HFFc6 (cell line): ENCODE data around the gene ANKRD65. TPM values are rescaled to one million over a fixed set of nuclear protein-coding genes. Genes with fewer than 3 reads are reported as not detected.

Source experiments
- DNase-seq: peaks from one replicate; pipeline ENCODE4 v3.0.0-alpha.2; 2018
- H3K27ac Mint-ChIP-seq: 2 replicates; pipeline ENCODE4 v1.8.0; 2020; ENCODE audit warnings: mild to moderate bottlenecking, mixed read lengths
- H3K27me3 Mint-ChIP-seq: 2 replicates; pipeline ENCODE4 v1.8.0; 2021; ENCODE audit warnings: mild to moderate bottlenecking, moderate library complexity, mixed read lengths; ENCODE audit not compliant: insufficient read depth
- H3K36me3 Mint-ChIP-seq: 2 replicates; pipeline ENCODE4 v1.8.0; 2021; ENCODE audit warnings: low read depth, mixed read lengths
- H3K4me1 Mint-ChIP-seq: 2 replicates; pipeline ENCODE4 v1.8.0; 2020; ENCODE audit warnings: low read depth, mixed read lengths
- H3K4me3 Mint-ChIP-seq: 2 replicates; pipeline ENCODE4 v1.8.0; 2020; ENCODE audit warnings: mild to moderate bottlenecking, moderate library complexity, mixed read lengths
- H3K9me3 Mint-ChIP-seq: 2 replicates; pipeline ENCODE4 v1.8.0; 2020; ENCODE audit warnings: mild to moderate bottlenecking, mixed read lengths
- total RNA-seq, 6 experiments: library from RNA; stranded (reverse); fragmentation: NEBNext Ultra II Directional; extraction: Animal tissue kit (Norgen Biotek cat#: 25700); gene quantifications; 2 replicates in 1 of 6; 3 replicates in 5 of 6; pipeline ENCODE4 v1.2.3, GENCODE V29; 2021
- TF ChIP-seq, protein P1 (sequence below): fragments of 200-600 bp; sonication (generic); IDR thresholded peaks from 2 replicates; pipeline ENCODE4 v1.5.0; 2021; ENCODE audit warnings: antibody characterized with exemption, mild to moderate bottlenecking

ANKRD65 gene
- total RNA-seq, 6 experiments from 2014 or later = 0.14 TPM; not detected in 4

DNA sequence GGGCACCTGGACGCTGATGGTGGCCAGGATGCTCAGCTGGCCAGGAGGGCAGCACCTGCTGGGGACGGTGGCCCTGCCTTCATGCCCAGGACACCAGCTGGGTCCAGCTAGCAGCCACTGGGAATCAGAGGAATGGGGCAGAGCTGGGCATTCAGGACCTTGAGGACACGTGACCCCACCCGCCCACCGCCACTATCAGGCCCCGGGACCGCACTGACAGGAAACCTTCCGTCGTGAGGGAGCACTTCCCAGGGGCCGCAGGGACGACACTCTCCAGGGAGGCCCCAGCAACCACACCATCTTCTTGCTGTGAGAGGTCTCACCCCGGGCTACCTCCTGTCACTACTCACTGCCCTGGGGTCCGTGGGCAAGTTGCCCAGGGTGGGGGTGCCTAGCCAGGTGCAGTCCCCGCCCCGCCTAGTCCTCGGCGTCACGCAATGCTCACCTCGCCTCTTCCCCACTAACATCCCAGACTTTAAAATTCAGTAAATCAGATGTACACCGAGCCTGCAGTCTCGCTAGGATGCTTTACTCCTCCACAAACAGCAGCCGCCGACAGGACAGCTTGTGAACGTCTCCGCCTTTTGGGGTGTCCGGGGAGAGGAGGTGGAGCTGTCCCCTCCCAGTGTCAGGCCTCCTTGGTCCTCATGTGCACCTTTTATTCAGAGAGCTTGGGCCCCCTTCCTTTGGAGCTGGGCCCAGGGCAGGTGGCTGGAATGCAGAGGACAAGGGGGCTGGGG is 19.4 kb upstream of the ANKRD65 start:
- Mint-ChIP-seq H3K27ac (no peak overlapping the region), H3K27me3 (peaks cover 9% of the 10 kb centered on the region), H3K36me3 (no peaks in the 10 kb centered on the region), H3K9me3 (no peaks in the 10 kb centered on the region), H3K4me1 (no peaks in the 10 kb centered on the region), H3K4me3 (no peak overlapping the region)
- TF ChIP-seq, protein P1, sequence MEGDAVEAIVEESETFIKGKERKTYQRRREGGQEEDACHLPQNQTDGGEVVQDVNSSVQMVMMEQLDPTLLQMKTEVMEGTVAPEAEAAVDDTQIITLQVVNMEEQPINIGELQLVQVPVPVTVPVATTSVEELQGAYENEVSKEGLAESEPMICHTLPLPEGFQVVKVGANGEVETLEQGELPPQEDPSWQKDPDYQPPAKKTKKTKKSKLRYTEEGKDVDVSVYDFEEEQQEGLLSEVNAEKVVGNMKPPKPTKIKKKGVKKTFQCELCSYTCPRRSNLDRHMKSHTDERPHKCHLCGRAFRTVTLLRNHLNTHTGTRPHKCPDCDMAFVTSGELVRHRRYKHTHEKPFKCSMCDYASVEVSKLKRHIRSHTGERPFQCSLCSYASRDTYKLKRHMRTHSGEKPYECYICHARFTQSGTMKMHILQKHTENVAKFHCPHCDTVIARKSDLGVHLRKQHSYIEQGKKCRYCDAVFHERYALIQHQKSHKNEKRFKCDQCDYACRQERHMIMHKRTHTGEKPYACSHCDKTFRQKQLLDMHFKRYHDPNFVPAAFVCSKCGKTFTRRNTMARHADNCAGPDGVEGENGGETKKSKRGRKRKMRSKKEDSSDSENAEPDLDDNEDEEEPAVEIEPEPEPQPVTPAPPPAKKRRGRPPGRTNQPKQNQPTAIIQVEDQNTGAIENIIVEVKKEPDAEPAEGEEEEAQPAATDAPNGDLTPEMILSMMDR = no peak
- DNase-seq = no peak

DNA sequence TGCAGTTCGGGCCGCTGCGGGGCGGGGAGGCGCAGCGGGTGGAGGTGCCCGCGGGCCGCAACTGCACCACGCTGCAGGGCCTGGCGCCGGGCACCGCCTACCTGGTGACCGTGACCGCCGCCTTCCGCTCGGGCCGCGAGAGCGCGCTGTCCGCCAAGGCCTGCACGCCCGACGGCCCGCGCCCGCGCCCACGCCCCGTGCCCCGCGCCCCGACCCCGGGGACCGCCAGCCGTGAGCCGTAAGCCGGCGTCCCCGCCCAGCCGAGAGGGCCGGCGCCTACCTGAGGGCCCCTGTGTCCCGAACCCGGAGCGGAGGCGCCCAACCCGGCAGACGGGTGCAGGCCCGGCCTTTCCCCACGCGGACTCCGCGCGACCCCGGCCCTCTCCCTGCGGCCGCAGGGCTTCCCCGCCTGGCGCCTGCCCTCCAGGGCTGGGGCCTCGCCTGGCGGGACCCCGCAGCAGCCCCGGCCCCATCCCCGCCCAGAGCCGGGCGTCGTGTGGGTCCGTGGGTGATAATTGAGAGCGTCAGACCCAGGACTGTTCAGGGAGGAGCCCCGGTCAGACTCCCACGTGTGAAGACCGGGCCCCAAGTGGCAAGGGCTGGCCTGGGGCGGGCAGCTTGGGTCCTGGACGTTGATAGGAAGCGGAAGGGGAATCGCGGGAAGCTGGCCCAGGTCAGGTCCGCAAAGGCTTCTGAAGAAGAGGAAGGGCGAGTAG is 18.6 kb upstream of the ANKRD65 start:
- no peaks in the 10 kb centered on the region for H3K4me1 Mint-ChIP-seq
- TF ChIP-seq, protein P1 = no peak
- DNase-seq = no peak
- no peak overlapping the region for H3K4me3 Mint-ChIP-seq
- no peak overlapping the region for H3K27ac Mint-ChIP-seq
- H3K27me3 Mint-ChIP-seq = peaks cover 9% of the 10 kb centered on the region
- H3K36me3 Mint-ChIP-seq = no peaks in the 10 kb centered on the region
- H3K9me3 Mint-ChIP-seq = no peaks in the 10 kb centered on the region

DNA sequence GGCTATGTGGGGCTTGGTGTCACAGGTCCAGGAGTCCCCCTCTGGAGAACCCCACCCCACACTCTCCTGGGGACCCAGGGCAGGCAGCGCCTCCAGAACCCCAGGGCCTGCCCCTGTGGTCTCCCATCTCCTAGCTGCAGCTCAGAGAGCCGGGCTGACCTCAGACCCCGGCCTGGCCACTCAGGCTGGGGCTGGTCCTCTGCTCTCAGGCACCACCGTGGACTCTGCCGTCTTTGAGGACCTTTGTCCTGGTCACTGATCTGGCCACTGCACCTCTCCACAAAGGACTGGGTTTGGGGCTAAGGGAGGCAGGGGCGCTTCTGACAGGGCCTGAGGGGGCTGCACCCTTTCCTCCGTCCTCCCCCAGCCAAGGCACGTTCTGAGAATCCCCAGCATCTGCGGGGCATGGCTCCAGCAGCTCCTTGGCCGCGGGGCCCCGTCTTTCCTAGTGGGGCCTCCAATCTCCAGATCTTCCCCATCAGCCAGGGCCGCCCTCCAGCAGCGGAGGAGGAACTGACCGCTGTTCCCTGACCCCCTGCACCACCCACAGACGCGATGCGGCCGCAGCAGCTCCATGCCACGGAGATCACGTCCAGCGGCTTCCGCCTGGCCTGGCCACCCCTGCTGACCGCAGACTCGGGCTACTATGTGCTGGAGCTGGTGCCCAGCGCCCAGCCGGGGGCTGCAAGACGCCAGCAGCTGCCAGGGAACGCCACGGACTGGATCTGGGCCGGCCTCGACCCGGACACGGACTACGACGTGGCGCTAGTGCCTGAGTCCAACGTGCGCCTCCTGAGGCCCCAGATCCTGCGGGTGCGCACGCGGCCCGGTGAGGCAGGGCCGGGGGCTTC is 17.7 kb upstream of the ANKRD65 start:
- DNase-seq = no peak
- Mint-ChIP-seq H3K4me3 (no peak overlapping the region), H3K36me3 (no peaks in the 10 kb centered on the region), H3K27me3 (peaks cover 7% of the 10 kb centered on the region), H3K4me1 (no peaks in the 10 kb centered on the region), H3K9me3 (no peaks in the 10 kb centered on the region), H3K27ac (no peak overlapping the region)
- TF ChIP-seq, protein P1 = no peak

DNA sequence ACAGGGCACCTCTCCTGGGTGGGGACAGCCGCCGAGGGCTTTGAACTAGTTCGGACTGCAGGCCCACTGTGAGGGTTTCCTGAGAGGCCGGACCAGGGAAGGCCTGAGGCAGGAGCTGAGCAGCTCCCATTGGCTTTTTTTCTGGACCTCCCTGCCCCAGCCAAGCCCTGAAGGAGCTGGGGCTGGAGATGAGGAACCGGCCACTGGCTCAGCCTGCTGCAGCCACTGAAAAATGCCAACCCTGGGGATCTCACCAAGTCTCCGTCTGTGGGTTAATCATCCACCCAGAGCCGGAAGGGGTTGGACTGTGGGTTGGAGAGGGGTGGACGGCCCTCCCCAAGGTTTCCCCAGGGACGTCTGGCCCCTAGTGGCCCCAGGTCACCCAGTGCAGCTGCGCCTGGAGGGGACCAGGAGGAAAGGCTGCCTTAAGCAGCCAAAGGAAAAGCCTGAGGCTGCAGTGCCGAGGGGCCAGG is 16.9 kb upstream of the ANKRD65 start:
- Mint-ChIP-seq H3K36me3 (no peaks in the 10 kb centered on the region), H3K4me3 (no peak overlapping the region), H3K9me3 (no peaks in the 10 kb centered on the region), H3K27ac (no peak overlapping the region), H3K4me1 (no peaks in the 10 kb centered on the region), H3K27me3 (peaks cover 4% of the 10 kb centered on the region)
- no peak for DNase-seq
- TF ChIP-seq, protein P1 = no peak

DNA sequence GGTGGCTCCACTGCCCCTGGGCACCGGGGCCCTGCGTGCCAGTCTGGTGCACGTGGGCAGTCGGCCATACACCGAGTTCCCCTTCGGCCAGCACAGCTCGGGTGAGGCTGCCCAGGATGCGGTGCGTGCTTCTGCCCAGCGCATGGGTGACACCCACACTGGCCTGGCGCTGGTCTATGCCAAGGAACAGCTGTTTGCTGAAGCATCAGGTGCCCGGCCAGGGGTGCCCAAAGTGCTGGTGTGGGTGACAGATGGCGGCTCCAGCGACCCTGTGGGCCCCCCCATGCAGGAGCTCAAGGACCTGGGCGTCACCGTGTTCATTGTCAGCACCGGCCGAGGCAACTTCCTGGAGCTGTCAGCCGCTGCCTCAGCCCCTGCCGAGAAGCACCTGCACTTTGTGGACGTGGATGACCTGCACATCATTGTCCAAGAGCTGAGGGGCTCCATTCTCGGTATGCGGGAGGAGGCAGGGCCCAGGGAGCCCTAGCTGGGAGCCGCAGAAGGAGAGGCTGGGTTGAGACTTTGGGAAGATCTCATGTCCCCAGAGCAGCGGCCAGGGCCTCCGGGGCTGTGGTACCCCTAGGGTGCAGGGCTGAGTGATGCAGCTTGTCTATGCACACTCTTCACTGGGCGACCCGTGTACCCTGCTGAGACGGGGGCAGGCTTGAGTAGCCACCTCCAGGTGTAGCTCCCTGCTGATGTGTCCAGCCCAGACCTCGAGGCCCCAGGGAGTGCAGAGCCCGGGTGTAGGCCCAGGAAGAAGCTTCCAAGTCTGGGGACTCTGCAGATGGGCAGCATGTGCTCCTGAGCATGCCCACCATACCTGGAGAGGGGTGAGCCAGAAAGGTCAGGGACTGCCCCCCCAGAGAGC is 16.2 kb upstream of the ANKRD65 start:
- no peaks in the 10 kb centered on the region for H3K4me1 Mint-ChIP-seq
- peaks cover 4% of the 10 kb centered on the region; the same call in 1 of the 2 replicates for H3K27me3 Mint-ChIP-seq
- TF ChIP-seq, protein P1 = no peak
- H3K27ac Mint-ChIP-seq = no peak overlapping the region
- no peaks in the 10 kb centered on the region for H3K9me3 Mint-ChIP-seq
- no peaks in the 10 kb centered on the region for H3K36me3 Mint-ChIP-seq
- no peak for DNase-seq
- no peak overlapping the region for H3K4me3 Mint-ChIP-seq
